HG03025 (cell line): ENCODE data around the gene TBC1D9.
A peak's percentile ranks its signal among the peaks of the same experiment; 100 is the strongest.
"Not testable (repeated sequence)": the region's sequence is repeated elsewhere in the genome, so short reads cannot be mapped to it uniquely, and the experiment has no call there.

ENCODE experiments used
- ATAC-seq: cut with Tn5 transposase; IDR thresholded peaks from one replicate; pipeline ENCODE4 v1.9.1; 2021; ENCODE audit warnings: mild to moderate bottlenecking, moderate library complexity; ENCODE audit not compliant: unreplicated experiment, low FRiP score

The TBC1D9 gene

DNA sequence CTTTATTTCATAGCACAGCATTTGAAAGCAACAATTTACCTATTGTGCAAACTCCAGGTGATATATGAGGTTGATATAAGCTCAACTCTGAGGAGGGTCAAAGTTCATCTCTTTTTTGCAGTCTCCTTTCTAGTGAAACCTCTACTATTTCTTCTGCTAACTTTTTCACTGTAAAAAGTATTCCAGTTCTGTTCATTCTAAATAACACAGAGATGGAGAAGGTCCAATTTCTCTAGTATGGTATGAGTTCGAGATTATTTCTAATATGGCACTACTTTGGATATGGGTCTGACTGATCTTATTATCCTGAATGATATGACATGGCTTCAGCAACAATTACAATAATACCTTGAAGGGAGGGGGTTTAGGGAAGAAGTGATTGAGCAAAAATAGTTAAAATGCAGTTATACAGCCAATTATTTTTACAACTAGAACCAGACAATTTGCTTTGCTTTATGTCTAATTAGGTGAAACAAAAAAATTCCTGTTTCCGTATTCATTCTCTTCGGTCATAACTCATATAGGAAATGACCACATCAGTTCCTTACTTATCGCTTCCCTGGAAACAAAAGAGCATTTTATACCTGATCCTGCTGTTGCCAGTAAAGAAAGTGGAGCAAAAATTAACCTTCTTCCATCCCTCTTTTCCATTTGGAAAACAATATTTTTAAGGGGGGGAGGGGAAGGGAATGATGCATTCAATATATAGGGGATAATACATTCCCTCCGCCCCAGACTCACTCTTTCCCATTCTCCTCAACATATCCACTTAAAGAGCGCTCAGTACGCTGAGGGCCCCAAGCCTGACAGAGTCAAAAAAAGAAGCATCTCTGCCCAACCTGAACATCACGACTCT lies 1.0 kb downstream of the TBC1D9 start:
- no peak for ATAC-seq

DNA sequence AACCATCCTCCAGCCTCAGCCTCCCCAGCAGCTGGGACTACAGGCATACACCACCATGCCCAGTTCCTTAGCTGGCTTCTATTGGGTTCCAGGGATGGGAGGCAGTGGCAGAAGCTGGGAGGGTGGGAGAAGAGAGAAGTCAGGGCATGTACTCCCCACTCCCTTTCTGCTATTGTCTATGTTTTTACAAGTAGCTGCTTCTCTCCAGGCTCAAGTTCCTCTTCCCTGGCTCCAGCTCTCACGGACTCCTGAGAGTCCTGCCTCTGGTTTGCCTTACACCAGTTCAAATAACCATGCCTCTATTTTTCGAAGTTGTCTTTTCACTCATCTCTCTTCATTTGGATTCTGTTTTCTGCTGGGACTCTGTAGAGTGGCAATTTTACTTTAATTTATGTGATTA lies 2.9 kb downstream of the TBC1D9 start:
- no peak for ATAC-seq

DNA sequence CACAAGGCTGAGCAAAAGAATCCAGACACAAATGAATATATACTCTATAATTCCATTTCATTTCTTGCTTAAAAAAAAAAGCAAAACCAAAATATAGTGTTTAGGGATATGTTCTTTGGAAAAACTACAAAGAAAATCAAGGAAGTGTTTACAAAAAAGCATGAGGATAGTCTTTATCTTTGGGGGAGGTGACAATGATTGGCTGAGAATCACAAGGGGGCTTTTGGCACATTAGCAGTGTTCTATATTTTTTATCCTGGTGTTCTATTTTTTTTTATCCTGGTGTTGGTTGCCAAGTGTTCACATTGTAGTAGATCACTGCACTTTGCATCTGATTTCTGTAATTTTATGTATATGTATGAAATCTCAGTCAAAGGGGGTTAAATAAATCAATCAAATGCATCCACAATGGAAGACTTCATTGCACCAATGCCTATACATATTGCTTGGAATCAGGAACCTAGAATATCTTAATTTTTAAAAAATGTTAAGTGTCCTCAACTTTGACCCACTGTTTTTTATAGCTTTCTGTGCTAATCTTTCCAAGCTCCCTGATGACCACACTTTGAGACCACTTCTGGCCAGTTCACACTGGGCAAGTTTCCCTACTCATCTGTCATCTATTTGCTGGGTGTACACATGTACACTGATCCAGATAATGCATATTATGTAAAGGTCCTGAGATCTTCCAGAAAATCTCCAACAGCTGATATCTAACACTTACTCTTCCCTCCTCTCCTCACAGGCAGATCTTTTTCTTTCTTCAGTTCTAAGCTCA lies 3.7 kb downstream of the TBC1D9 start:
- no peak for ATAC-seq

DNA sequence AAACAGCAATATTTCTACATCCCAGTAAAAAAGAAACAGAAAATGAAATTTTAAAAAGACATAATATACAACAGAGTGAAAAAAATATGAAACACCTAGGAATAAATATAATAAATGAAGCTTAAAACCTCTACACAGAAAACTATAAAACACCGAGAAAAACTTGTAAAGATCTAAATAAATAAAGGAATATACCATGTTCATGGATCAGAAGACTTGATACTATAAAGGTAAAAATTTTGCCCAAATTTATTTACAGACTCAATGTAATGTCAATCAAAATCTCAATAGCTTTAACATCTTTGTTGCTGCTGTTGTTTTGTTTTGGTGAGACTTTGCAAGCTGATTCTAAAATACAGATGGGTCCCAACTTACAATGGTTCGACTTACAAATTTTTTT lies 5.7 kb downstream of the TBC1D9 start:
- ATAC-seq, result no peak

DNA sequence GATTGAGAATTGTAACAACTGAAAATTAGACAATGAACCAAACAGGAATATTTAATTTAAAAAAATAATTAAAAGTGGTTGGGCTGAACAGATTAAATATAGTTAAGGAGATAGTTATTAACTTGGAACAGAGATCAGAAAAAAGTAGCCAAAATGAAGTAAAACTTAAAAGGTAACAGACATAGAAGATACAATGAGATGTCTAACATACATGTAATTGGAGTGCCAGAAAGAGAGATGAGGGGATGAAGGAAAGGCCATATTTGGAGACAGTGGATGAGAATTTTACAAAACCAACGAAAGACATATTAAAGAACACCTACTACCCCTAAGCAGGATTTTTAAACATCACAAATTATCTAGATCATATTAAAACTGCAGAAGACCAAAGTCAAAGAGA lies 8.0 kb downstream of the TBC1D9 start:
- no peak for ATAC-seq

DNA sequence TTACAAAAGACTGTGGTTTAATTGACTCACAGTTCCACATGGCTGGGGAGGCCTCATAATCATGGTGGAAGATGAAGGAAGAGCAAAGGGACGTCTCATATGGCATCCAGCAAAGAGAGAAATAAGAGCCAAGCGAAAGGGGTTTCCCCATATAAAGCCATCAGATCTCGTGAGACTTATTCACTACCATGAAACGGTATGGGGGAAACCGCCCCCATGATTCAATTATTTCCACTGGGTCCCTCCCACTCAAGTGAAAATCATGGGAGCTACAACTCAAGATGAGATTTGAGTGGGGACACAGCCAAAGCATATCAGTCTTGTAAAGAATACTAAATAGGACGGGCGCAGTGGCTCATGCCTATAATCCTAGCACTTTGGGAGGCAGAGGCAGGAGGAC lies 9.6 kb downstream of the TBC1D9 start:
- ATAC-seq, result not testable (repeated sequence)

DNA sequence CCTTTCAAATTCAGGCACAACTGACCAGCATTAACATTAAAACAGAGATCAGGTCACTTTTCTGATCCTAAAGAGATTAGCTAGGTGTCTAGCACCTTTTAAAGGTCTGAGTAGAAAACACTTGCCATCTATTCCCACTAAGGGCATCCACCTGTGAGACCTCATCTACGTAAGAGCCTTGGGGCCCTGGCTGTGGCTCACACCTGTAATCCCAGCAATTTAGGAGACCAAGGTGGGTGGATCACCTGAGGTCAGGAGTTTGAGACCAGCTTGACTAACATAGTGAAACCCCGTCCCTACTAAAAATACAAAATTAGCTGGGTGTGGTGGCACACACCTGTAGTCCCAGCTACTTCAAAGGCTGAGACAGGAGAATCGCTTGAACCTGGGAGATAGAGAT lies 11.8 kb downstream of the TBC1D9 start:
- ATAC-seq, result no peak

DNA sequence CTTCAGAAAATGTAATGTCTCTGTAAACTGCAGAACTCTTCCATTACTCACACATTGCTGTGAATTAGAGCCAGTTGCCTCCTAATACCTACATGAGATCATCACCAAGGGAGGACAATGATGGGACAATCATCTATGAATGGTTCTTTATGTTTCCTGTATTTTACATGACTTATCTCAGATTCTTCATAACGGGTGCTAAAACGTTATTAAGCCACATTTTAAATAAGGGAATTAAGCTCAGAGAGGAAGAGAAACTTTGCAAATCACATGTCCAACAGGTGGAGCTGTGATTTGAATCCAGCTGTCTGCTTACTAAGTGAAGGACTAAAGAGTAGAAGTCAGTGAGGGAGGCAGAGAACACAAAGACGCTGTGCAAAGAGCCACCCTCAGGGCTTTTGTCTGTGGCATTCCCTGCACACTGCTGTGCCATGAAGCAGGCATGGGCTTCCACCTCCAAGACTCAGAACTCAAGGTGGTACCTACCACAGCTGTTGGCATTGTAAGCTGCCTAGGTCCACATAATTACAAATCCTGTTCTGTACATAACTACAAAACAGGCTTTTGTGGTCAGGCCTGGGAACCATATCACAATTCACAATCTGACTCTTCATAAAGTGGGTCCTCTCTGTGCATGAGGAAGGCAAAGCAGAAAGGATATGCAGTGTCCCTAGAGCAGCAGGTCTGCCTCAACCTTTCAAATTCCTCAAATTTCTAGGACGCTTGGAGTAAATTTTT lies 12.8 kb downstream of the TBC1D9 start:
- peak; percentile 54 for ATAC-seq

DNA sequence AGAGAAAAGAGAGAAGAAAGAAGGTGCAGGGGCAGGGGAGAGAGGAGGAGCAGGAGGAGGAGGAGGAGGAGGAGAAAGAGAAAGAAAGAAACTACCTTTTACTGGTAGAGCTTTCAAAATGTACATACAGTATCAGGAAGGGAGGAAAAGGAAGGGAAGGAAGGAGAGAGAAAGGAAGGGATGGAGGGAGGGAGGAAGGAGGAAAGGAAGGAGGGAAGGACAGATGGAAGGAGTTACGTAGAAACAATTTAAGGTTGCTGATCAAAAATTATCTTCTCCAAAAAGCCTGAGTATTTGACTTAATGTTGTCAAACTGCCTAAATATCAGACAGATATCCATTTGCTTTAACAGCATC lies 13.4 kb downstream of the TBC1D9 start:
- ATAC-seq, result peak; percentile 25

DNA sequence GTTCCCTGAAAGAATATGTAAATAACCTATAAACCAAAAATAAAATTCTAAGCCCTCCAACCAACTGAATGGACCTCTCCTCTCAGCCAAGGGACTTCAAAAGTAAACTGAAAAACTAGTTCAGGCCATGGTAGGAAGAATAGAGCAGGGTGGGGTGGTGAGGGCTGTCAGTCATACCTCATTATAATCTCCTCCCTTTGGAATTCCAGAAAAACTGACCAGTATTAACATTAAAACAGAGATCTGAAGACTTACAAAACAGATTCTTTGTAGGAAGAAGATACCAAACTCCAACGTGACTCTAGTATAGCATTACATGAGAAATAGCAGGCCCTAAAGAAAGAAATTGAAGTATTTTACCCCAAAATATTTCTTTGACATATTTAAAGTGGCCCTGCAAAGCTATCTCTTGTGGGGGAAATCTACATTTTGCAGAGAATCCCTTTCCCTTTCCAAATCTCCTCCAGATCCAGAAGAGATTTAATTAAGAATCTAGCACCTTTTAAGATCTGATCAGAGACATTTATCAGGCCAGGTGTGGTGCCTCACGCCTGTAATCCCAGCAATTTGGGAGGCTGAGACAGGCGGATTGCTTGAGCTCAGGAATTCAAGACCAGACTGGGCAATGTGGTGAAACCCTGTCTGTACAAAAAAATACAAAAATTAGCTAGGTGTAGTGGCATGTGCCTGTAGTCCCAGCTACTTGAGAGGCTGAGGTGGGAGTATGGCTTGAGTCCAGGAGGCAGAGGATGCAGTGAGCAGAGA lies 15.1 kb downstream of the TBC1D9 start:
- no peak for ATAC-seq

DNA sequence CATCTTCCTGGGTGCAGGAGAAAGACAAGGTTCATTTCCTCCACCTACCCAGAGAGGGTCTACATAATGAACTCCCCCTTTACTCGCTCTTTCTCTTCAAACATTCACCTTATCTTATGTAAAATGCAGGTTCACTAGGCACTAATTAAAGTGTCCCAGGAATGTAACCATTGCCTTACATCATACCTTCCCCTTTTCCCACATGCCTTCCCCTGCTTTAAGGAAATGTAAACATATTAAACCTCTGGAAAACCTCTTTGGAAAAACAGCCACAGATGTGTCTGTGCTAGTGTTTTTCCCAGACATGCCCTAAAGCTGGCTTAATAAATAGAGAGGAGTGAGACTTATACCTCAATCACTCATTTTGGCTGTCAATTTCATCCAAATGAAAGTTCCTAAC lies 15.8 kb downstream of the TBC1D9 start:
- ATAC-seq, result no peak

DNA sequence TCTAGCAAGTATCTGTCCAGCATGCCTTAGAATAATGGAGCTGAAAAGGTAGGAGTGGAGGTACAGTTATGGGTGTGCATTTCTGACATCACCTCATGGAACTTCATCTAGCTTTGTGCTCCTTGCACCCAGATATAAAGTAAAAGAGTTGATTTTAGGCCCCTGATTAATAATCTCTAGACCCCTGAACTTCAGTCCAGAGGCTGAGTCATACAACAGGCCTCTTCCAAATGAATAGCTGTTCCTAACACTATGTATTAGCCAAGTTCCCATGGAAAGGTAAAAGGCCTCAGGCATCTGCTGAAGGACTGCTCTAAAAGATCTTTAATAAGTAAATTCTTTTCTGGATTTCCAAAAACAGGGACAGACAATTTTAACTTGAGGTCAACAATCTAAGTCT lies 16.2 kb downstream of the TBC1D9 start:
- ATAC-seq, result no peak

DNA sequence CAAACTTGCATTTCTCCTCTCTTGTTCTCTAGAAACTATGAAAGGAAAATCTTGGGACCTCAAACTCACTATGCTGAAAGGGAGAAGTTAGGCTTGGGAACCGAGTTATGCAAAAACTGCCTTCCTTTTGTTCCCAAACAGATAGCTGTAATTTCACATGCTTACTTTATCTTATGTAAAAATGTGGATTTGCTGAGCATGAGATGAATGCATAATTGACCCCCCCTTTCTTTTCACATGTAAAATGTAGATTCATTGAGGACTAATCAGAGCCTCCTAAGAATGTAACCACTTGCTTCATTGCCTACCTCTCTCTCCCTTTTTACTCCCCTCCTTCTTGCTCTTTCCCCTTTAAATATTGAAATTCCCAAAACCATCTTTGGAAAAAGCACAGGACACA lies 18.0 kb downstream of the TBC1D9 start:
- no peak for ATAC-seq

DNA sequence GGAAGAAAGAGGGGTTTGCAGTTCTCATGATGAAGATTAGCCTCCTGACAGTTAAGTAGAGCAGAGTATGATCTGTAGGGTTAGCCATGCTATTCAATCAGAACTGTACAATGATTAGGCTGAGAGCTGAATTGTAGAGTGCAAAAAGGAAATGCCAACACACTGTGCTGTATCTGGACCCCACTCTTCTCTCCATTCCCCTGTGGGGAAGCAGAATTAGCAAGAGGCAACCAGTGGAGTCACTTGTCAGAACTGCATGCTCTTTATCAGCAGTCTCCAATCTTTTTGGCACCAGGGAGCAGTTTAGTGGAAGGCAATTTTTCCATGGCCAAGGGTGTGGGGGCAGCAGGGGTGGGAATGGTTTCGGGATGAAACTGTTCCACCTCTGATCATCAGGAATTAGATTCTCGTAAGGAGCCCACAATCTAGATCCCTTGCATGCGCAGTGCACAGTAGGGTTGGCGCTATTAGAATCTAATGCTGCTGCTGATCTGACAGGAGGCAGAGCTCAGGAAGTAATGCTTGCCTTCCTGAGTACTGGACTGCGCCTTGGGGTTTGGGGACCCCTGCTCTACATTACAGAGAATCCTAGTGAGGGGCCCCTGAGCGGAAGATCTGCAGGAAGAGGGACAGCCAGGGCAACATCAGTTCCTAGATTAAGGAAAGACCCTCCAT lies 19.4 kb downstream of the TBC1D9 start:
- ATAC-seq, result no peak

DNA sequence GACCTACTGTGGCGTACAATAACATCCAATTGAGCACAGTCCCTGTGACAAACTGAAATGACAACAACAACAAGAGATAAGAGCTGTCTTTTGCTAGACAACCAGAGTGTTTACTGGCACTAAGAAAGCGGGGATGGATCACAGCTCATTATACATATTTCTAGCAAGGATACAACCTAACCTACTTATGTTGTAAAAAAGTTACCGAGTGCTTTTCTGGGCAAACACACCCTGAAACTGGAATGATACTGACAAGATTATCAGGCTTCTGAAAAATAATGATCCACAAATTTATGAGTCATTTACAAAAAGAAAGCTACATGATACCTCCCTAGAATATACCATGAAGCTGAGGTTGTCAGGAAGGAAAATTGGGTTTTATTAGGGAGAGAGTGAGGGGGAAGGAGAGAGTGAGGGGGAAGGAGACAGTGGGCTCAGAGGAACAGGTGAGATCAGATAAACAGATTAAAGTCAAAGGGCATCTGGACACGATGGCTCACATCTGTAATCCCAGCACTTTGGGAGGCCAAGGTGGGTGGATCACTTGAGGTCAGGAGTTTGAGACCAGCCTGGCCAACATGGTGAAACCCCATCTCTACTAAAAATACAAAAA lies 20.3 kb downstream of the TBC1D9 start:
- ATAC-seq, result no peak

DNA sequence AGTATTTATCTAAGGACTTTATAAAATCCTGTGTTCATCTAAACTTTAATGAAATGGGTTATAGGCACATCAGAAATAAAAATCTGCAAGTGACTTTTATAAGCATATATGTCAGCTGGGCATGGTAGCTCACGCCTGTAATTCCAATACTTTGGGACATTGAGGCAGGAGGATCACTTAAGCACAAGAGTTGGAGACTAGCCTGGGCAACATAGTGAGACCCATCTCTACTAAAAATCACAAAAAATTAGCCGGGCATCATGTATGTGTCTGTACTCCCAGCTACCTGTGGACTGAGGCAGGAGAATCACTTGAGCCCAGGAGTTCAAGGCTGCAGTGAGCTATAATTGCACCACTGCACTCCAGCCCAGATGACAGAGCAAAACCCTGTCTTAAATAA lies 20.9 kb downstream of the TBC1D9 start:
- ATAC-seq, result no peak

DNA sequence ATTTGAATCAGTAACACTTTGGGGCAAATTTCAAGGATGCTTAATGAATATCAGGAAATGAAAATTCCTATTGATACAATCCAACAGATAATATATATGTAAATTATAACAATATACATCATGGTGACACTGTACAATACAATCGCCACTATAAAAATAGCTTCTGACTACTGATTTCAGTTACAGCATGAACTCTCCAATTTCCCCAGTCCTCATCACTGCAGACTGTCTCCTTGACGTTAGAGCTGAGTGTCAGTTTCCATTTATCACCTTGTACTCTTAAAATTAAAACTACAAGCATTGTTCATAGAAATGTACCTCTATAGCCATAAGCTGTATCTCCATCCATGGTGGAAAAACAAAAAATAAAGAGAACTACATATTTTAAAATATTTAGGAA lies 23.4 kb downstream of the TBC1D9 start:
- ATAC-seq, result no peak

DNA sequence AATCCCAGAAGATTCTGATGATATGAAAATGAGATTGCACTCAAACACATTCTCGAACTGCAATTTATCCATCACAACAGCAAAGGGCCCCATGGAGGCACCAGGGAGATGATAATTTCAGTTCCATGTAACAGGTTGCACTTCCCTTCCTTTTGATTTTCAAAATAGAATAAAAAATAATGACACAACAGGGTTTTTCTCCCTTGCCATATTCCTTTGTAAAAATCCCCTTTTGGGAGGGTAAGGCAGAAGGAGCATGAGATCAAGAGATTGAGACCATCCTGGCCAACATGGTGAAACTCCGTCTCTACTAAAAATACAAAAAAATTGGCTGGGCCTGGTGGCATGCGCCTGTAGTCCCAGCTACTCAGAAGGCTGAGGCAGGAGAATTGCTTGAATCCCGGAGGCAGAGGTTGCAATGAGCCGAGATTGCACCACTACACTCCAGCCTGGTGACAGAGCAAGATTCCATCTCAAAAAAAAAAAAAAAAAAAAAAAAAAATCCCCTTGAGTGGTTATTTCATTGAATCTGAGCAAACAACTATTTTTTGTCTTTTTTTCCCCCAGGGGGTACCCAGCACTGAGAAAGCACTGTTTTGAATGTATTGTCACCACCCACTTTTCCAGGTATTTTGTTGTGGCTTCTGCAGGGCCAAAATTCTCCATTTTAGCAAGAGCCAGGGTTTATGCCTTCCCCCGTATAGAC lies 26.7 kb downstream of the TBC1D9 start:
- ATAC-seq, result no peak
